NOMO-1 (cell line): ENCODE results near the gene PCDH15.
A peak's percentile ranks its signal among the peaks of the same experiment; 100 is the strongest.

Experiments
- DNase-seq, 2 experiments: peaks; one replicate each; lab custom pipeline; 2025; ENCODE audit not compliant: unreplicated experiment in 2 of 2; lab: John Stamatoyannopoulos, UW

The PCDH15 gene

GRCh38 chr10:54139819-54140428 is 661.1 kb downstream of the PCDH15 start:
- no peak for DNase-seq

- no peak for DNase-seq
Observed at GRCh38 chr10:54137396-54137795, 663.6 kb downstream of the PCDH15 start.

- DNase-seq, result no peak
Observed at GRCh38 chr10:54133203-54133602, 667.8 kb downstream of the PCDH15 start.

GRCh38 chr10:54131833-54132232 is 669.2 kb downstream of the PCDH15 start:
- no peak for DNase-seq

GRCh38 chr10:54130394-54130793 is 670.6 kb downstream of the PCDH15 start:
- DNase-seq, result no peak

GRCh38 chr10:54125098-54125747 is 675.8 kb downstream of the PCDH15 start:
- no peak for DNase-seq

- no peak for DNase-seq
Observed at GRCh38 chr10:54124209-54124885, 676.7 kb downstream of the PCDH15 start.

GRCh38 chr10:54120806-54121205 is 680.2 kb downstream of the PCDH15 start:
- no peak for DNase-seq

- no peak for DNase-seq
Observed at GRCh38 chr10:54108961-54109360, 692.1 kb downstream of the PCDH15 start.

GRCh38 chr10:54096892-54097291 is 704.1 kb downstream of the PCDH15 start:
- DNase-seq, result no peak

- DNase-seq, result no peak
Observed at GRCh38 chr10:54094321-54094720, 706.7 kb downstream of the PCDH15 start.

- no peak for DNase-seq
Observed at GRCh38 chr10:54091237-54091636, 709.8 kb downstream of the PCDH15 start.

GRCh38 chr10:54081950-54082349 is 719.1 kb downstream of the PCDH15 start:
- DNase-seq, result no peak

GRCh38 chr10:54067361-54067760 is 733.7 kb downstream of the PCDH15 start:
- no peak for DNase-seq

GRCh38 chr10:54066646-54067045 is 734.4 kb downstream of the PCDH15 start:
- no peak for DNase-seq

GRCh38 chr10:54065106-54065505 is 735.9 kb downstream of the PCDH15 start:
- peak; percentile 31 to 83 for DNase-seq

- DNase-seq, result peak in 1 of 2 experiments; percentile 12
Observed at GRCh38 chr10:54064215-54064614, 736.8 kb downstream of the PCDH15 start.

- DNase-seq, result no peak
Observed at GRCh38 chr10:54063514-54063913, 737.5 kb downstream of the PCDH15 start.

GRCh38 chr10:54060572-54060971 is 740.5 kb downstream of the PCDH15 start:
- DNase-seq, result no peak

GRCh38 chr10:54057357-54057756 is 743.7 kb downstream of the PCDH15 start:
- DNase-seq, result no peak

- DNase-seq, result no peak
Observed at GRCh38 chr10:54026340-54026739, 774.7 kb downstream of the PCDH15 start.

- DNase-seq, result no peak
Observed at GRCh38 chr10:54011117-54011516, 789.9 kb downstream of the PCDH15 start.
